HG03135 (cell line): ENCODE measurements around the gene VWCE.
"Not testable (repeated sequence)": the region's sequence is repeated elsewhere in the genome, so short reads cannot be mapped to it uniquely, and the experiment has no call there.

ENCODE experiments used
- ATAC-seq: cut with Tn5 transposase; IDR thresholded peaks from one replicate; pipeline ENCODE4 v1.9.1; 2021; ENCODE audit warnings: mild to moderate bottlenecking, moderate library complexity; ENCODE audit not compliant: unreplicated experiment

The VWCE gene

GRCh38 chr11:61222047-61222446 is 73.1 kb downstream of the VWCE start, which contains the start of gene PGA4:
PGA4 (plus strand) TSS chr11:61222347; CDS start chr11:61222401, 54 bp downstream.
- not testable (repeated sequence) for ATAC-seq

GRCh38 chr11:61219016-61219415 is 76.1 kb downstream of the VWCE start:
- not testable (repeated sequence) for ATAC-seq

GRCh38 chr11:61218306-61218705 is 76.8 kb downstream of the VWCE start:
- not testable (repeated sequence) for ATAC-seq

GRCh38 chr11:61213711-61214324 is 81.3 kb downstream of the VWCE start:
- ATAC-seq = not testable (repeated sequence)

GRCh38 chr11:61212202-61212601 is 82.9 kb downstream of the VWCE start:
- not testable (repeated sequence) for ATAC-seq

GRCh38 chr11:61211327-61211952 is 83.7 kb downstream of the VWCE start:
- not testable (repeated sequence) for ATAC-seq

GRCh38 chr11:61210629-61211028 is 84.5 kb downstream of the VWCE start:
- not testable (repeated sequence) for ATAC-seq
